H1 (cell line): ENCODE results near the gene CTNND2. TPM values are rescaled to one million over a fixed set of nuclear protein-coding genes. Genes with fewer than 3 reads are reported as not detected.

Experiments
- CTCF ChIA-PET: fragments of 300-600 bp; sonication (Branson Sonifier 250); formaldehyde crosslinking; loops from one replicate; lab custom pipeline; 2021; ENCODE audit not compliant: partially characterized antibody; lab: Charles Lee
- POLR2A ChIA-PET: fragments of 300-600 bp; sonication (Branson Sonifier 250); formaldehyde crosslinking; loops from one replicate; lab custom pipeline; 2021; ENCODE audit warnings: inconsistent platforms; ENCODE audit not compliant: partially characterized antibody; lab: Charles Lee
- DNase-seq, 2 experiments: peaks; one replicate each; pipeline versions ENCODE4 v3.0.0 to v3.0.0-alpha.2; 2010 to 2022; ENCODE audit warnings: low spot score in 2 of 2, low read depth in 1 of 2, mixed read lengths in 1 of 2
- FAIRE-seq: peaks from 2 replicates; lab custom pipeline; 2011; peaks lifted over from hg19 to GRCh38; lab: Jason Lieb, UNC
- H2AFZ ChIP-seq: 2 replicates; pipeline ENCODE4 v1.8.1; 2012; ENCODE audit warnings: low read length, inconsistent platforms
- H2AK5ac ChIP-seq: 2 replicates; pipeline ENCODE4 v1.6.1; 2013; ENCODE audit warnings: low read depth, low read length
- H2BK120ac ChIP-seq: replicated peaks from 2 replicates; pipeline ENCODE3; 2013; ENCODE audit warnings: low read depth, low read length, inconsistent platforms
- H2BK12ac ChIP-seq: 2 replicates; pipeline ENCODE4 v1.6.1; 2013; ENCODE audit warnings: low read depth, low read length
- H2BK15ac ChIP-seq: 2 replicates; pipeline ENCODE4 v1.6.1; 2013; ENCODE audit warnings: low read length
- H2BK20ac ChIP-seq: 2 replicates; pipeline ENCODE4 v1.6.1; 2013; ENCODE audit warnings: low read length
- H2BK5ac ChIP-seq: 2 replicates; pipeline ENCODE4 v1.6.1; 2013; ENCODE audit warnings: low read depth, low read length
- H3K14ac ChIP-seq: 2 replicates; pipeline ENCODE4 v1.6.1; 2013; ENCODE audit warnings: inconsistent platforms; ENCODE audit not compliant: insufficient read length
- H3K18ac ChIP-seq: 2 replicates; pipeline ENCODE4 v1.6.1; 2013; ENCODE audit warnings: low read length; ENCODE audit errors: extremely low read depth
- H3K23ac ChIP-seq: 2 replicates; pipeline ENCODE4 v1.6.1; 2013; ENCODE audit warnings: inconsistent platforms; ENCODE audit not compliant: insufficient read length
- H3K23me2 ChIP-seq: 2 replicates; pipeline ENCODE4 v1.6.1; 2013; ENCODE audit warnings: low read depth, low read length
- H3K27ac ChIP-seq: 2 replicates; pipeline ENCODE4 v1.6.1; 2011; ENCODE audit warnings: low read depth, low read length, inconsistent platforms
- H3K27me3 ChIP-seq, 4 experiments: replicated peaks in 1 of 4; 1 replicate in 1 of 4; 2 replicates in 3 of 4; pipeline versions ENCODE4 v1.6.1 to v1.8.1; 2011 to 2013; ENCODE audit warnings: low read length in 3 of 4, mild to moderate bottlenecking in 3 of 4, inconsistent platforms in 2 of 4, mixed read lengths in 2 of 4, moderate library complexity in 1 of 4; ENCODE audit not compliant: control insufficient read depth in 3 of 4, insufficient read depth in 3 of 4; ENCODE audit errors: extremely low read depth in 1 of 4
- H3K36me3 ChIP-seq, 4 experiments: 2 replicates each; pipeline versions ENCODE4 v1.6.1 to v1.8.1; 2011 to 2013; ENCODE audit warnings: mild to moderate bottlenecking in 4 of 4, low read length in 3 of 4, moderate library complexity in 2 of 4, control low read depth in 1 of 4, inconsistent platforms in 1 of 4; ENCODE audit not compliant: insufficient read depth in 4 of 4, control insufficient read depth in 2 of 4
- H3K4ac ChIP-seq: replicated peaks from 2 replicates; pipeline ENCODE3; 2013; ENCODE audit warnings: low read length, low read depth, mixed read lengths, inconsistent platforms; ENCODE audit not compliant: insufficient read length
- H3K4me1 ChIP-seq, 4 experiments: replicated peaks in 1 of 4; 1 replicate in 1 of 4; 2 replicates in 3 of 4; pipeline versions ENCODE4 v1.6.1 to v1.8.1; 2011 to 2013; ENCODE audit warnings: low read length in 3 of 4, inconsistent platforms in 2 of 4, mixed read lengths in 1 of 4; ENCODE audit not compliant: insufficient read depth in 4 of 4, control insufficient read depth in 3 of 4
- H3K4me2 ChIP-seq, 2 experiments: 2 replicates each; pipeline versions ENCODE4 v1.6.1 to v1.8.1; 2011 to 2013; ENCODE audit warnings: low read depth in 2 of 2, low read length in 2 of 2, control low read depth in 1 of 2, inconsistent platforms in 1 of 2, mild to moderate bottlenecking in 1 of 2; ENCODE audit not compliant: insufficient read depth in 1 of 2
- H3K4me3 ChIP-seq, 4 experiments: fragments of 200-600, 300-600 bp in 1 of 4; sonication (generic), shearing (Covaris generic), sonication (Bioruptor Twin) in 1 of 4; 2 replicates each; pipeline versions ENCODE4 v1.5.1 to v1.8.1; 2011 to 2016; ENCODE audit warnings: low read length in 4 of 4, low read depth in 3 of 4, control low read depth in 2 of 4, inconsistent platforms in 2 of 4, mild to moderate bottlenecking in 2 of 4, mixed read lengths in 1 of 4, moderate library complexity in 1 of 4; ENCODE audit not compliant: insufficient read depth in 2 of 4; ENCODE audit errors: extremely low read depth in 1 of 4
- H3K56ac ChIP-seq: replicated peaks from 2 replicates; pipeline ENCODE3; 2013; ENCODE audit warnings: low read depth, mild to moderate bottlenecking, mixed read lengths, low read length, inconsistent platforms; ENCODE audit not compliant: insufficient read length
- H3K79me1 ChIP-seq: 2 replicates; pipeline ENCODE4 v1.6.1; 2013; ENCODE audit warnings: low read depth, low read length, control low read depth
- H3K79me2 ChIP-seq, 2 experiments: 2 replicates each; pipeline versions ENCODE4 v1.6.1 to v1.8.1; 2012 to 2013; ENCODE audit warnings: low read length in 2 of 2, mild to moderate bottlenecking in 2 of 2, inconsistent platforms in 1 of 2; ENCODE audit not compliant: insufficient read depth in 2 of 2, control insufficient read depth in 1 of 2
- H3K9ac ChIP-seq, 4 experiments: replicated peaks in 1 of 4; 1 replicate in 1 of 4; 2 replicates in 3 of 4; pipeline versions ENCODE4 v1.6.1 to v1.8.1; 2011 to 2013; ENCODE audit warnings: low read depth in 3 of 4, low read length in 3 of 4, control low read depth in 2 of 4, mild to moderate bottlenecking in 2 of 4, moderate library complexity in 2 of 4, inconsistent platforms in 1 of 4; ENCODE audit errors: extremely low read depth in 1 of 4
- H3K9me3 ChIP-seq, 2 experiments: 2 replicates each; pipeline versions ENCODE4 v1.6.1 to v1.8.1; 2012 to 2013; ENCODE audit warnings: mild to moderate bottlenecking in 2 of 2, moderate library complexity in 2 of 2, control low read depth in 1 of 2, inconsistent platforms in 1 of 2, low read depth in 1 of 2, low read length in 1 of 2, mixed read lengths in 1 of 2; ENCODE audit not compliant: insufficient read depth in 2 of 2
- H4K20me1 ChIP-seq, 2 experiments: replicated peaks in 1 of 2; 2 replicates each; pipeline versions ENCODE3 to v1.8.1; 2011 to 2013; ENCODE audit warnings: inconsistent platforms in 2 of 2, low read length in 2 of 2, mild to moderate bottlenecking in 1 of 2; ENCODE audit not compliant: insufficient read depth in 2 of 2, control insufficient read depth in 1 of 2
- H4K5ac ChIP-seq: 2 replicates; pipeline ENCODE4 v1.6.1; 2013; ENCODE audit warnings: low read length, low read depth, mixed read lengths, inconsistent platforms; ENCODE audit not compliant: insufficient read length
- H4K8ac ChIP-seq: 2 replicates; pipeline ENCODE4 v1.8.0; 2013; ENCODE audit warnings: mild to moderate bottlenecking, moderate library complexity, low read length, inconsistent platforms; ENCODE audit not compliant: insufficient read depth; ENCODE audit errors: extremely low read depth
- H4K91ac ChIP-seq: replicated peaks from 2 replicates; pipeline ENCODE3; 2013; ENCODE audit warnings: low read length, mixed read lengths, inconsistent platforms; ENCODE audit not compliant: insufficient read length
- ATF2 ChIP-seq: IDR thresholded peaks from 2 replicates; pipeline ENCODE4 v1.6.1; 2012; ENCODE audit warnings: low read length, inconsistent platforms
- BRCA1 ChIP-seq: IDR thresholded peaks from 2 replicates; pipeline ENCODE4 v1.6.1; 2012; ENCODE audit warnings: low read depth, low read length, improper control_type of control experiment
- CBX8 ChIP-seq: fragments of 300-800, 300-1000 bp; sonication (generic); IDR thresholded peaks from 2 replicates; pipeline ENCODE4 v1.7.1; 2016; ENCODE audit warnings: low read depth, low read length, borderline replicate concordance
- EZH2 ChIP-seq: fragments of 200-600 bp; sonication (generic); IDR thresholded peaks from 2 replicates; pipeline ENCODE4 v1.7.1; 2012; ENCODE audit warnings: low read depth, mild to moderate bottlenecking, moderate library complexity, low read length, inconsistent platforms; ENCODE audit not compliant: severe bottlenecking
- KDM4A ChIP-seq: IDR thresholded peaks from one replicate; pipeline ENCODE4 v1.7.1; 2012; ENCODE audit warnings: low read depth, mild to moderate bottlenecking, moderate library complexity, low read length, inconsistent platforms; ENCODE audit not compliant: severe bottlenecking
- KDM5A ChIP-seq: fragments of 200-600 bp; IDR thresholded peaks from 2 replicates; pipeline ENCODE4 v1.7.1; 2012; ENCODE audit warnings: mild to moderate bottlenecking, low read length, inconsistent platforms, mixed read lengths
- MAFK ChIP-seq: IDR thresholded peaks from 2 replicates; pipeline ENCODE4 v1.6.1; 2012; ENCODE audit warnings: low read depth, mild to moderate bottlenecking, improper control_type of control experiment, low read length
- POLR2A ChIP-seq, 2 experiments: IDR thresholded peaks; 1 replicate in 1 of 2; 2 replicates in 1 of 2; pipeline ENCODE4 v1.6.1; 2011; ENCODE audit warnings: low read depth in 2 of 2, low read length in 2 of 2, mild to moderate bottlenecking in 2 of 2; ENCODE audit errors: control extremely low read depth in 1 of 2
- RAD21 ChIP-seq, 2 experiments: IDR thresholded peaks in 1 of 2; conservative IDR thresholded peaks in 1 of 2; 2 replicates each; pipeline ENCODE4 v1.6.1; 2011; ENCODE audit warnings: low read depth in 2 of 2, low read length in 2 of 2, improper control_type of control experiment in 1 of 2, inconsistent platforms in 1 of 2, mild to moderate bottlenecking in 1 of 2, moderate library complexity in 1 of 2
- RXRA ChIP-seq: IDR thresholded peaks from 2 replicates; pipeline ENCODE4 v1.6.1; 2011; ENCODE audit warnings: low read depth, mild to moderate bottlenecking, low read length, moderate library complexity; ENCODE audit not compliant: insufficient read depth
- TCF12 ChIP-seq: IDR thresholded peaks from 2 replicates; pipeline ENCODE4 v1.6.1; 2011; ENCODE audit warnings: low read depth, mild to moderate bottlenecking, low read length
- WGBS, 2 experiments: shearing (Covaris generic) in 1 of 2; methylation state at CpG; one replicate each; pipeline versions ENCODE4 v1.1.6 to v1.1.7; 2013 to 2015; ENCODE audit warnings: low lambda C conversion rate in 2 of 2, mixed read lengths in 2 of 2, inconsistent platforms in 1 of 2, low coverage in 1 of 2, missing lambda C conversion rate in 1 of 2; ENCODE audit not compliant: insufficient replicate concordance in 2 of 2, insufficient coverage in 1 of 2, insufficient read length in 1 of 2; ENCODE audit errors: extremely low coverage in 1 of 2, missing lambda C conversion rate in 1 of 2; 5-methylcytosine and 5-hydroxymethylcytosine counted together
- polyA plus RNA-seq, 7 experiments: library from polyadenylated mRNA; depleted of rRNA in 3 of 7; stranded (reverse) in 5 of 7; unstranded in 2 of 7; fragments of >200 nt in 5 of 7; fragments of 200-250 nt in 2 of 7; gene quantifications; 1 replicate in 5 of 7; 2 replicates in 1 of 7; 4 replicates in 1 of 7; pipeline versions ENCODE4 v1.2.1 to v1.2.3, GENCODE V29; 2011 to 2013; ENCODE audit warnings: missing spikeins in 2 of 7, mixed read lengths in 2 of 7
- total RNA-seq: library from RNA; stranded (reverse); fragmentation: NEBNext Ultra II Directional; extraction: Animal tissue kit (Norgen Biotek cat#: 25700); gene quantifications from 2 replicates; pipeline ENCODE4 v1.2.1, GENCODE V29; 2021

The CTNND2 gene
- total and polyA plus RNA-seq, 2 of the 8 experiments (the other 6 are each of a cell fraction or from before 2014, with no cell fraction given): 7.4 to 14.2 TPM

- CTCF ChIA-PET: interaction anchor here (0.8 to 2.5 kb wide), 3 partner anchors 15 to 285 kb away, joined by 3 to 14 read pairs (median 3); no protein-coding TSS in a partner anchor
- no peak for FAIRE-seq
- 90% methylated on average over 14 of the region's 14 CpGs; no CpG with 5 or more reads in 1 of the 2 experiments for WGBS, 2 experiments
- TF ChIP-seq EZH2 (no peak), TCF12 (no peak), KDM5A (no peak), RAD21 (IDR thresholded peaks at IDR 0.05 in 1 of 2, conservative IDR thresholded peaks at IDR 0.05 in 1 of 2; ENCODE audit: low read depth in 2 of 2, low read length in 2 of 2) (no peak), BRCA1 (no peak), ATF2 (no peak), RXRA (no peak), POLR2A (IDR thresholded peaks at IDR 0.05; ENCODE audit: control extremely low read depth in 1 of 2, low read depth in 2 of 2, low read length in 2 of 2) (no peak), CBX8 (no peak), MAFK (no peak), KDM4A (no peak)
Measured at GRCh38 chr5:10973316-10973715, 930.9 kb downstream of the CTNND2 start.

More at GRCh38 chr5:10973316-10973715, 930.9 kb downstream of the CTNND2 start:
- Histone ChIP-seq H2BK12ac (no peak overlapping the region), H4K91ac (no peak overlapping the region), H3K23me2 (no peaks in the 10 kb centered on the region), H4K20me1 (no peaks in the 10 kb centered on the region), H3K9me3 (no peaks in the 10 kb centered on the region), H4K5ac (no peak overlapping the region), H2BK5ac (no peak overlapping the region), H4K8ac (no peak overlapping the region), H3K79me1 (no peaks in the 10 kb centered on the region), H3K56ac (no peak overlapping the region), H2AK5ac (no peak overlapping the region), H3K27me3 (no peaks in the 10 kb centered on the region), H3K4me2 (no peak overlapping the region), H3K23ac (no peak overlapping the region), H2BK20ac (no peak overlapping the region), H3K4me3 (no peak overlapping the region), H2BK15ac (no peak overlapping the region), H3K9ac (no peak overlapping the region), H3K4me1 (peaks cover 0 to 2% (median 0%) of the 10 kb centered on the region in 4 experiments; a peak in 1 of 7 replicates), H3K36me3 (no peaks in the 10 kb centered on the region), H3K27ac (no peak overlapping the region), H3K14ac (no peak overlapping the region), H2BK120ac (no peak overlapping the region), H3K18ac (no peak overlapping the region), H2AFZ (no peak overlapping the region), H3K4ac (no peak overlapping the region), H3K79me2 (no peaks in the 10 kb centered on the region)
- POLR2A ChIA-PET: no interaction called here
- DNase-seq: no peak
